ENCODE data around the gene CCDC181.
"Not testable (repeated sequence)": the region's sequence is repeated elsewhere in the genome, so short reads cannot be mapped to it uniquely, and the experiment has no call there.

CCDC181 gene

DNA sequence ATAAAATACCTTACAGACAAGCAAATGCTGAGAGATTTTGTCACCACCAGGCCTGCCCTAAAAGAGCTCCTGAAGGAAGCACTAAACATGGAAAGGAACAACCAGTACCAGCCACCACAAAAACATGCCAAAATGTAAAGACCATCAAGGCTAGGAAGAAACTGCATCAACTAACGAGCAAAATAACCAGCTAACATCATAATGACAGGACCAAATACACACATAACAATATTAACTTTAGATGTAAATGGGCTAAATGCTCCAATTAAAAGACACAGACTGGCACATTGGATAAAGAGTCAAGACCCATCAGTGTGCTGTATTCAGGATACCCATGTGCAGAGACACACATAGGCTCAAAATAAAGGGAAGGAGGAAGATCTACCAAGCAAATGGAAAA, 24.7 kb downstream of the CCDC181 start:
- not testable (repeated sequence) for DNase-seq (ENCODE audit: low read depth in 2 of 3, low spot score in 2 of 3)

DNA sequence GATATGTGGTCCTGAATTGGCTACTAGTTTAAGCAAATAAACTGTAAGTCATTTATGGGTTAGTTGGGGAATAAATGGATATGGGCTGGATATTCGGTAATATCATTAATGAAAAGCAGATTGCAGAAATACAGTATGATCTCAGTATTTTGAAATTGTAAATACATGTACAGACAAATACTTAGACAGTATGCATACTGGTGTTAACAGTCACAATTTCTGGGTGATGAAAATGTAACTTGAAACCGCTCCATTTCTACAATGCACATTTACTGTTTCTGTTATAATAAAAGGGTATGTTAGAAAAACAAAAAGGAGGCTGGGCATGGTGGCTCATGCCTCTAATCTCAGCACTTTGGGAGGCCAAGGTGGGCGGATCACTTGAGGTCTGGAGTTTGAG, 31.3 kb downstream of the CCDC181 start:
- no peak for DNase-seq (ENCODE audit: low read depth in 2 of 3, low spot score in 2 of 3)

DNA sequence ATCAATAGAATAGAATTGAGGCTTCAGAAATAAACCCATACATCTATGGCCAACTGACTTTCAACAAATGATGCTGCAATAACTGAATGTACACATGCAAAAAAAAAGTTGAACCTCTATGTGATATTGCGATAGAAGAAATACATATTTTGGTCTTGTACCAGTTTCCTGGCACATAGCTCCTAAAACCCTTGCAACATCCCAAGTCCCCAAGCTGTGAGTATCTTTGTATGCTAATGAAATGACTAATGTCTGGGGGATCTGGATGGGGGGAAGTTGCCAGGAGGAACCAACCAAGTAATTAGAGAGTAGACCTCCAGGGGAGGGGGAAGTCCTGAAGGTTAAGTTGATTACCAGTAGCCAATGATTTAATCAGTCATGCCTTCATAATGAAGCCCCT, 34.9 kb downstream of the CCDC181 start:
- DNase-seq (ENCODE audit: low read depth in 2 of 3, low spot score in 2 of 3), result no peak

- DNase-seq (ENCODE audit: low read depth in 2 of 3, low spot score in 2 of 3), result no peak
Observed at GRCh38 chr1:169390303-169390702, 37.0 kb downstream of the CCDC181 start.

DNA sequence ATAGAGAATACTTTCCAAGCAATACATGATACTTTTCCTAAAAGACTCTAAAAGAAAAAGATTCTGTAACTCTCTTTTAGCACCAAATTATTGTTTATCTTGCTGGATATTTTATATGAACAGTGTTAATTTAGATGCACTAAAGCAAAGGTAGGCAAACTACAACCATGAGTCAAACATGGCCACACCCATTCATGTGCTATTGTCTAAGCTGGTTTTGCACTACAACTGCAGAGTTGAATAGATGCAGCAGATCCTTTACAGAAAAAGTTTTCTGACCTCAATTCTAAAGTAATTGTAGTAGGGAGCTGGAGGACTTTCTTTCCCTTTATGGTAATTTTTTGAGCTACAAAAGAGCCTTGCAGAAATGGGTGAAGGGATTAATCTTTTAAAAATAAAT, 39.9 kb downstream of the CCDC181 start:
- DNase-seq (ENCODE audit: low read depth in 2 of 3, low spot score in 2 of 3), result no peak

- no peak for DNase-seq (ENCODE audit: low read depth in 2 of 3, low spot score in 2 of 3)
Observed at GRCh38 chr1:169383449-169383848, 43.8 kb downstream of the CCDC181 start.

GRCh38 chr1:169381162-169381561, 46.1 kb downstream of the CCDC181 start:
- no peak for DNase-seq (ENCODE audit: low read depth in 2 of 3, low spot score in 2 of 3)

GRCh38 chr1:169371404-169371803, 55.9 kb downstream of the CCDC181 start:
- no peak for DNase-seq (ENCODE audit: low read depth in 2 of 3, low spot score in 2 of 3)

DNA sequence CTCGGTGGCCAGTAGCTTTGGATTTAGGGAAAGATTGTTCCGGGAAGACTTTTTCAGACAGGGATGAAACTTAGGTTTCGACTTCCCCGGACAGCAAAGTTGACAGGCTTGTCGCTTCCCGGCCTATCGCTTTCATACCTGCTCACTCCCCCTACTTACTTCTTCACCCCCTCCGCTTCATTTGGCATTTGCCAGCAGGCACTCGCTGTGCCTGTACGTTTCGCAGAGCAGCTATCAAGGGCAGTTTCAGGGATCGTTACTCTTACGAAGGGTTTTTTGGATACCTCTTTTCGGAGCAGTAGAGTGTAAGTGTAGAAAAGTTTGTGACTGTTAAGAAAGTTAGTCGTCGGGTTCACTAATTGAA, 58.9 kb downstream of the CCDC181 start:
- no peak for DNase-seq (ENCODE audit: low read depth in 2 of 3, low spot score in 2 of 3)

DNA sequence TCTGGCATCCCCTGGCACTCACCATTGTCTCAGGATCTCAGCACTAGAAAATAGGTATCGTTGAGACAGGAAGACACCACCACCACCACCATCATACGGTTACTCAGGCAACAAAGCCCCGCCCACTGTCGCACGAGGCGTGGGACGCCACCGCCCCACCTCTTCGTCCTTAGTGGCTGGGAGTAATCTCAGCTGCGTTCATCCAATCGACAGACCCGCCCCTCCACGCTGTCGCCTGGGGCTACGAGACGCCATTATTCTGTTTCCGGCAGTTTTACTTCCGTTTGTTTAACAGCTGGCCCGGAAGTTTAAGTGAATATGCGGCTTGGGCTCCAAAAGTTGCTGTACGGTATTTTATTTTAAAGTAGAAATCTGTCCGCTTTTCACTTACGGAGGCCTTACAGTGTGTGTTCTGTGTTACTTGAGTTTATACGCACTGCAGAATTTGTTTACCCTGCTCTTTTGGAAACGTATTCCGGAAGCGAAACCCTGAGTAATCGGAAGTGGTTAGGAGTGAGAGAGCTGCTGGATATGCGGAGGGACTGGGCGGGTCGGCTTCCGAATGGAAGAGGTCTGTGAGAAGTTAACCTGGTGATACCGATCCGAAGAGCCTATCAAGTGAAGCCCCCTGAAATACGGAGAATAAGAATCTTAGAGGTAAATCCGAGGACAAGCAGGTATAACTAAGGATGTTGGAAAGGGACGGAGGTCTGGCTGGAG, 59.4 kb downstream of the CCDC181 start, which contains the start of the genes BLZF1 and NME7:
Gene BLZF1 (plus strand): TSS at position 510 of the 720 bp plus-strand sequence. CDS start 1,328 bp downstream, outside the sequence.
Gene NME7 (minus strand): TSS at position 112 of the 720 bp plus-strand sequence. CDS start 87 bp downstream, at position 25.
- DNase-seq (ENCODE audit: low read depth in 2 of 3, low spot score in 2 of 3), result peak; percentile 90 to 94 (median 93)

DNA sequence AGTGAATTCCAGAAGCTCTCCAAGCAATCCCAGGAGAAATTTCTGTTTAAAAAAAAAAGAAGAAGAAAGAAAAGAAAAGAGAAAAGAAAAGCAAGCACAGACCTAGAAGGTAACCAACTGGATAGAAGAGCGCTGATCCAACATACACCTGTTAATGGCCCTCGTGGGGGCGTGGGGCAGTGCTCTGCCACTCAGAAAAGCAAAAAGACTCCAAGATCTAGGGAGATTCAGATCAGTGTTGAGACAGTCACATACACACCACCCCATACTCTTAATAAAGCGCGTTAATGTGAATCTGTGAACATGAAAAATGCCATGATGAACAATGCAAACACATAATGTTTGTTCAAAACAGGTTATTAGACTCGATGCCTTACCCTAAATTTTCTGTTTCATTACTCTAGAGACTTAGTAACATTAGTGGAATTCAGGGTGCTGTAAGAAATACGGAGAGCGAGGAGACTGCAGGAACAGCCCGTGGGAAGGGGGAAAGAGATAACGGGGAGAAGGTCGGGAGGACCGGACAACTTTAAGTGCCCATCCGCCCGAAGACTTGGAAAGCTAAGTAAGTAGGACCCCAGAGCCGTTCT, 60.1 kb downstream of the CCDC181 start:
- no peak for DNase-seq (ENCODE audit: low read depth in 2 of 3, low spot score in 2 of 3)

- no peak for DNase-seq (ENCODE audit: low read depth in 2 of 3, low spot score in 2 of 3)
Observed at GRCh38 chr1:169364948-169365347, 62.3 kb downstream of the CCDC181 start.

- no peak for DNase-seq (ENCODE audit: low read depth in 2 of 3, low spot score in 2 of 3)
Observed at GRCh38 chr1:169363046-169363730, 64.1 kb downstream of the CCDC181 start.

DNA sequence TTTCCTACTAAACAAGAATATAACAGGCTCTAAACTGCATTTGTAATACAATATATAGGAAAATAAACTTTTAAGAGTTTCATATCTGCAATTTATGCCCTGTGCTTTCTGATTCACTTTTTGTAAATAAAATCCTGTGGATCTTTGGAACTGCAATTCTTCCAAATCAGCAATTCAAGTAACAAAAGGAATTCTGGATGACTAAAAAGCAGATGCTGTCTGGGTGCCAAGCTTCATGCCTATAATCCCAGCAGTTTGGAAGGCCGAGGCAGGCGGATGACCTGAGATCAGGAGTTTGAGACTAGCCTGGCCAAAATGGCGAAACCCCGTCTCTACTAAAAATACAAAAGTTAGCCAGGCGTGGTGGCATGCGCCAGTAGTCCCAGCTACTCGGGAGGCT, 66.0 kb downstream of the CCDC181 start:
- no peak for DNase-seq (ENCODE audit: low read depth in 2 of 3, low spot score in 2 of 3)

- DNase-seq (ENCODE audit: low read depth in 2 of 3, low spot score in 2 of 3), result no peak
Observed at GRCh38 chr1:169360415-169360814, 66.9 kb downstream of the CCDC181 start.

- no peak for DNase-seq (ENCODE audit: low read depth in 2 of 3, low spot score in 2 of 3)
Observed at GRCh38 chr1:169348383-169349036, 78.8 kb downstream of the CCDC181 start.

DNA sequence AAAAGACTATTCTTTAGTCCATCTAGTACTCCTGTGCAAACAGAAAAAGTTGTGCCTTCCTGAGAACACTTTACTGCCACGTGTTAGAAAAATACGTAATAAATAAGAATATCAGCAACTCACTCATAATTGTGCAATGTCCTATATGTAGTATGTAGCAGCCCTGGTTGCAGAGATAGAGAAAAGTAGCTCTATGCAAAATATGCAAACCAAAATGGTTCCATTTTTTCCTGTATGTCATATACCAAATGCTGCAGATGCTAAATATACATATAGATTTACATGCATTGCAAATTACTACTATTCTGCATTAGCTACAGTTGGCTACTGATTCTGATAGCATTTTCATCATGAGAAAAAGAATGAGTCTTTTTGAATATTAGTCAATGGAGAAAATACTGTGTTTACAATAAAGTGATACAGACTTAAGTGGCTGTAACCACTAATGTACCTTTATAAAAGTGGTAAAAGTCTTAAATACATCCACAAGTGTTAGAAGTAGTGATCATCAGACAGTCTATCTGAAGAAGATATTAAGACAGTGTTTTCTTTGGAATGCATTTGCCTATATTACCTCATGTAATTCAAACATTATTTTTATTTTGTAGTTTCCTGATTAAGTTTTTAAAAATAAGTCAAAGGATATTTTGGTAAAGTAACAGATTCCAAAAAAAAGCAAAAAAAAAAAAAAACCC, 79.4 kb downstream of the CCDC181 start:
- no peak for DNase-seq (ENCODE audit: low read depth in 2 of 3, low spot score in 2 of 3)

- DNase-seq (ENCODE audit: low read depth in 2 of 3, low spot score in 2 of 3), result no peak
Observed at GRCh38 chr1:169346036-169346589, 81.2 kb downstream of the CCDC181 start.

GRCh38 chr1:169345511-169345910, 81.8 kb downstream of the CCDC181 start:
- DNase-seq (ENCODE audit: low read depth in 2 of 3, low spot score in 2 of 3), result no peak

All from activated CD8-positive, alpha-beta memory T cell treated with anti-CD3 and anti-CD28 coated beads for 48 hours (primary cell).